Measurements from ENCODE around the gene HOXD8.

Gene HOXD8

GRCh38 chr2:176120364-176121189 is 8.9 kb upstream of the HOXD8 start:
- TF ChIP-seq CTCF (IDR thresholded peaks at IDR 0.05; ENCODE audit: control extremely low read depth, extremely low read depth, low read depth, missing control alignments): no peak
- no peak for DNase-seq (ENCODE audit: extremely low spot score)
- ChIA-PET CTCF (interaction anchor here (0.7 to 2.2 kb wide), 9 partner anchors 9 to 1042 kb away, joined by 3 to 7 read pairs (median 3); no protein-coding TSS in a partner anchor), POLR2A (no interaction called here)

DNA sequence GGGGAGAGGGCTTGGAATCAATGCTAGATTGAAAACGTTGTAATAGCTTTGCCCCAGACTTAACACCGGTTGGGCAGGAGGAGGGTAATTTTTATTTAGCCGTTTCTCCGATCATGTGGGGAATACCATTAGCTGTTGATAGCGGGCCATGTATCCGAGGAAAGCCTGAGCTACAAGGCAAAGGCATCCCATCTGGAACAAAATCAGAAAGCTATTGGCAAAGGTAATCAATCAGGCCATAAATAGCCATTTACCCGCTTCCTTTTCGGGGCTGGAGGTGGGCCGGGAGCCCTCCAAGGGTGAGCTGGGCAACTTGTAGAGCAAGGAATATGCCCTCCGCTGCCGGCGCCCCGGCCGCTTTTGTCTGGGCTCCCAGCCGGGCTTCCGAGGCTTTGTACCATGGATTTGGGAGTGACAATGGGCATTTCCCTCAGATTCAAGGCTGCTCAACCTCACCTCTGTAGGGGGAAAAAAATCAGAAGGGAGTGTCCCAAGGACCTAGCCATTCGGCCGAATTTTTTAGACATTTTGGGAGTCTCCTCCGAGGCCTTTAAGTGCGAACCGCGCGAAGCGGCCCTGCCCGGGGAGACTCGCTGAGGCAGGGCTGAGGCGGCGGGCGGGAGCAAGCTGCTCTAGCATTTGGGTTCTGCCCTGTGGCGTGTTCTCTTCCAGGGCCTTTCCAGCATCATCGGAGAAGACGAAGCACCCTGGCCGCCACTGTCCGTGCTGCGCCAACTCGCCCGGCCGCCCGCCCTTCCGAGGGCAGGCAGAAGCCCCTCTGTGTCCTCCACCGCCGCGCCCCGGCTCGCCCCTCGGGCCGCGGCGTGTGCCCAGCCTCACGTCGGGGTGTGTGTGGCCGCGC is 8.1 kb upstream of the HOXD8 start:
- no peak for DNase-seq (ENCODE audit: extremely low spot score)
- ChIA-PET CTCF (interaction anchor here (0.7 to 2.2 kb wide), 8 partner anchors 10 to 1042 kb away, joined by 3 to 7 read pairs (median 4); no protein-coding TSS in a partner anchor), POLR2A (no interaction called here)
- TF ChIP-seq CTCF (IDR thresholded peaks at IDR 0.05; ENCODE audit: control extremely low read depth, extremely low read depth, low read depth, missing control alignments): no peak

DNA sequence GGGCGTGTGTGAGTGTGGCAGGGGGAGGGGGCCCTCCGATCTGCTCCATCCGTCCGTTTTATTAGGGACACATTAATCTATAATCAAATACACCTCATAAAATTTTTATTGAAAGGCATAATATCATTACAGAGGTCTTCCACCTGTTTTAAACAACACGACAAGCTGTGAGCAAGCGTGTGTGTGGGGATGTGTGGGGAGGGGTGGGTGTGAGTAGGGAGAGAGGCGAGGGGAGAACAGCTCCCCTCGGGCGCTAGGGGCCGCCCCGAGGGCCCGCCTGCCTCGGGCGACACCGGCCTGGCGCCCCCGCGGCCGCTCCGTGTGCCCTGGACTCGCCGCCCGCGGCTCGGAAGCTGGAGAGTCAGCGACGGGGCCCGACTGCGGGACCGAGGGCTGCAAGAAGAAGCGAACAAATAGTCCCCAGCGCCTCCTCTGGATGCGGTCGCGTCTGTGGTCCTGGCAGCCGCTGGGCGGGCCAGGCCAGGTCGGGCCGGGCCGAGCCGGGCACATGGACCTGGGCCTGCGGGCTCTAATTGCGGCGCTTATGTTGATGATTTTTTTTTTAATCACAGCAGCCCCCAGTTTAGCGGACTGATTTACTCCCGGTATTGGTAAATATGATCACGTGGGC is 7.3 kb upstream of the HOXD8 start:
- ChIA-PET CTCF (interaction anchor here (1.1 to 2.2 kb wide), 3 partner anchors 17 to 1042 kb away, joined by 3 to 7 read pairs (median 6); no protein-coding TSS in a partner anchor), POLR2A (no interaction called here)
- TF ChIP-seq CTCF (IDR thresholded peaks at IDR 0.05; ENCODE audit: control extremely low read depth, extremely low read depth, low read depth, missing control alignments): no peak
- DNase-seq (ENCODE audit: extremely low spot score): no peak

DNA sequence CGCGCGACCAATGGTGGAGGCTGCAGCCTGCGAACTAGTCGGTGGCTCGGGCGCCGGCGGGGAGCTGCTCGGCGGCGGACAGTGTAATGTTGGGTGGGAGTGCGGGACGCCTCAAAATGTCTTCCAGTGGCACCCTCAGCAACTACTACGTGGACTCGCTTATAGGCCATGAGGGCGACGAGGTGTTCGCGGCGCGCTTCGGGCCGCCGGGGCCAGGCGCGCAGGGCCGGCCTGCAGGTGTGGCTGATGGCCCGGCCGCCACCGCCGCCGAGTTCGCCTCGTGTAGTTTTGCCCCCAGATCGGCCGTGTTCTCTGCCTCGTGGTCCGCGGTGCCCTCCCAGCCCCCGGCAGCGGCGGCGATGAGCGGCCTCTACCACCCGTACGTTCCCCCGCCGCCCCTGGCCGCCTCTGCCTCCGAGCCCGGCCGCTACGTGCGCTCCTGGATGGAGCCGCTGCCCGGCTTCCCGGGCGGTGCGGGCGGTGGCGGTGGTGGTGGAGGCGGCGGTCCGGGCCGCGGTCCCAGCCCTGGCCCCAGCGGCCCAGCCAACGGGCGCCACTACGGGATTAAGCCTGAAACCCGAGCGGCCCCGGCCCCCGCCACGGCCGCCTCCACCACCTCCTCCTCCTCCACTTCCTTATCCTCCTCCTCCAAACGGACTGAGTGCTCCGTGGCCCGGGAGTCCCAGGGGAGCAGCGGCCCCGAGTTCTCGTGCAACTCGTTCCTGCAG is 6.7 kb upstream of the HOXD8 start, which contains the start of gene HOXD9:
TSS of gene HOXD9 (plus strand) at position 37 of the 728 bp plus-strand sequence. CDS start at position 87, 50 bp downstream.
- ChIA-PET CTCF (interaction anchor here (1.0 to 2.2 kb wide), 4 partner anchors 17 to 529 kb away, joined by 3 to 7 read pairs (median 4); no protein-coding TSS in a partner anchor), POLR2A (no interaction called here)
- no peak for DNase-seq (ENCODE audit: extremely low spot score)
- TF ChIP-seq CTCF (IDR thresholded peaks at IDR 0.05; ENCODE audit: control extremely low read depth, extremely low read depth, low read depth, missing control alignments): no peak

DNA sequence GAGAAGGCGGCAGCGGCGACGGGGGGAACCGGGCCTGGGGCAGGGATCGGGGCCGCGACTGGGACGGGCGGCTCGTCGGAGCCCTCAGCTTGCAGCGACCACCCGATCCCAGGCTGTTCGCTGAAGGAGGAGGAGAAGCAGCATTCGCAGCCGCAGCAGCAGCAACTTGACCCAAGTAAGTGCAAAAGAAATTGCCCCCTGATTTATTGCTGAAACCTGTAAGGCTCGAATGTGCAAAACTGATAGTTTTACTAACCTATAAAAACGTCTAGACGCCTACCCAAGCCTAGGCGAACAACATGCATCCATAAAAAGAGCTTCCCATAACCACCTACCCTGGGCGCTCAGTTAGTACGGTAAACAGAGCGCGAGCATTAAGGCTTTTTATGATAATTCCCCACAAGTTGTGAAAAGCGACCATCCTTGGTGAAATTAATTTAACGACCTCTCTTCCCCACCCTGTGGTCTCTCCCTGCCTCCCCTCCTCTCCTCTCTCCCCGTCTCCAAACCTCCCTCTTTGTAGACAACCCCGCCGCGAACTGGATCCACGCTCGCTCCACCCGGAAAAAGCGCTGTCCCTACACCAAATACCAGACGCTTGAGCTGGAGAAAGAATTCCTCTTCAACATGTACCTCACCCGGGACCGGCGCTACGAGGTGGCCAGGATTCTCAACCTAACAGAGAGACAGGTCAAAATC is 5.9 kb upstream of the HOXD8 start:
- POLR2A ChIA-PET: no interaction called here

More for the DNA sequence above, 5.9 kb upstream of the HOXD8 start:
- no peak for TF ChIP-seq CTCF (IDR thresholded peaks at IDR 0.05; ENCODE audit: control extremely low read depth, extremely low read depth, low read depth, missing control alignments)
- DNase-seq (ENCODE audit: extremely low spot score): no peak
- CTCF ChIA-PET: interaction anchor here (1.0 to 1.3 kb wide), 2 partner anchors 17 to 529 kb away, joined by 3 read pairs; no protein-coding TSS in a partner anchor

Measured in GM10248 (cell line).